NCI-H128 (cell line): ENCODE data around the gene DCAF15.

Experiments used
- DNase-seq: peaks from one replicate; lab custom pipeline; 2025; ENCODE audit not compliant: unreplicated experiment; lab: John Stamatoyannopoulos, UW

DCAF15 gene

GRCh38 chr19:13929956-13930355 is 22.4 kb upstream of the DCAF15 start:
- DNase-seq: no peak

DNA sequence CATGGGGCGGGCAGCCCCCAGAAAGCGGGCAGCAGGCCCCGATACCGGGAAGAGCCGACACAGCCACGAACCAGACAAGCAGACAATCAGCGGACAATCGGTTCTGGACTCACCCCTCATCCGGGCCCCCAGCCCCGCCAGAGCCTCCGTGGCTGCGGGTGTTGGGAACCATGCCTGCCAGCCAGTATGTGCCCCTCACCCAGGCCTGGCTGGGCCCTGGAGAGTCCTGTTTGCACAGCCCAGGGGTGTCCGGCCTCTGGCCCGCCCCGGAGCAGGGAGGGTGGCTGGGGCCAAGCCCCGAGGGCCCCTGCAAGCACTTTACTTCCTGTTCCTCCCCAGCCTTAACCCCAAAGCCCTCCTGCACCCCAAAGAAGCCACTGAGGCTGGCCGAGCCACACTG is 21.9 kb upstream of the DCAF15 start:
- no peak for DNase-seq

DNA sequence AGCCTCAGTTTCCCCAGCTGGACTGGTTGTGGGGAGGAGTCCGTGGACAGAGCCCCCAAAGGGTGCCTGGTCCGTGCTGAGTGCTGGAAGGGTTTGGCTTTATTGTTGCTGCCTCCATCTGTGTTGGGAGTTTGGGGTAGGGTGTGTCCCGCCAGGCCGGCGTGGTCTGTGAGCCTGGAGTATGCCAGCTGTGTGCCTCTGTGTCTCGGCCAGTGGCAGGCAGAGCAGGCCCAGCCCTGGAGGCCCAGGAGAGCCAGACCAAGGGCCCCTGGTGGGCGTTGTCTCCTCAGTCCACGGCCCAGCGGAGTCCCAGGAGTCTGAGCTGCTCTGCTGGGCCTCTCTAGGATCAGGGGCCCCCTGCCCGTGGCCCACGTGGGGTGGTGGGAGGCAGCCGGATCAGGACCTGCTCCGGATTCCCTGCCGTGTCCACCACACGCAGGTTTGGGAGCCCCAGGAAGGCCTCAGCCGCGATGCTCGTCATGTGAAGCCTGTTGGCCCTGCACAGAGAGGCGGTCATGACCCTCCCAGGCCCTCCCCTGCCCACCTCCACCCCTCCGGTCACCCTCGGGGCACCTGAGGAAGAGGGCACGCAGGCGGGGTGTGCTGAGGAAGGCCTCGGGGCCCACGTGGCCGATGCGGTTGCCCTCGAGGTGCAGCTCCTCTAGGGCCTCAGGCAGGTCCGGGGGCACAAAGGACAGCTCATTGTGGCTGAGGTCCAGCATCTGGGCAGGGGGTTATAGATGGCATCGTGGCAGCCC is 20.7 kb upstream of the DCAF15 start:
- DNase-seq: no peak

DNA sequence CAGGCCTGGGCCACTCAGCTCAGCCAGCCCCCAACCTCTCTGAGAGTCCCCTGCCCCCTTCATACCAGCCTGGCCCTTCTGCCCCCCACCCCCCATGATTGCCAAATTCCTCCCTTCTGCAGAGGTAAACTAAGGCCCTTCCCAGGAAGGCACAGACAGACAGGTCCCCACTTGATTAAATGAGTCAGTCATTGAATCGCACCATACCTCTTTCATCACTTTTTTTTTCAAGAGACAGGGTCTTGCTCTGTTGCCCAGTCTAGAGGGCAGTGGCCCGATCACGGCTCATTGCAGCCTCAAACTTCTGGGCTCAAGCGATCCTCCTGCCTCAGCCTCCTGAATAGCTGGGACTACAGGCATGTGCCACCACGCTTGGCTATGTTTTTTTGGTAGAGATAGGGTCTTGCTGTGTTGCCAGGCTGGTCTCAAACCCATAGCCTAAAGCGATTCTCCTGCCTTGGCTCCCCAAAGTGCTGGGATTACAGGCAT is 20.1 kb upstream of the DCAF15 start:
- DNase-seq: no peak

DNA sequence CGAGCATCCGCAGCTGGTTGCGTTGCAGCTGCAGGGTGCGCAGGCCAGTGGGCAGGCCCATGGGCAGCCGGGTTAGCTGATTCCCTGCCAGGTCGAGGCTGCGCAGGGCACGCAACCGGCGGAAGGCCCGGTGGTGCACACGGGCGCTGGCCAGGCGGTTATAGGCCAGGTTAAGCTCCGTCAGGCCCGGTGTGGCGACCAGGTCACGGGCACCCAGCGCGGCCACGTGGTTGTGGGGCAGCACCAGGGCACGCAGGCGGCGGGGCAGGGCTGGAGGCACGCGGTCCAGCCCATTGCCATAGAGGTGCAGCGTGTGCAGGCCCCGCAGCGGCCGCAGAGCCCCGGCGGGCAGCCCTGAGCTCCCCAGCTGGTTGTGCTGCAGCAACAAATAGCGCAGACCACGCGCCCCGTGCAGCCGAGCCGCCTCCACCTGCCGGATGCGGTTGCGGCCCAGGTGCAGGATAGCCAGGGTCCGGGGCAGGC is 19.4 kb upstream of the DCAF15 start:
- no peak for DNase-seq

GRCh38 chr19:13934785-13935109 is 17.6 kb upstream of the DCAF15 start:
- no peak for DNase-seq

DNA sequence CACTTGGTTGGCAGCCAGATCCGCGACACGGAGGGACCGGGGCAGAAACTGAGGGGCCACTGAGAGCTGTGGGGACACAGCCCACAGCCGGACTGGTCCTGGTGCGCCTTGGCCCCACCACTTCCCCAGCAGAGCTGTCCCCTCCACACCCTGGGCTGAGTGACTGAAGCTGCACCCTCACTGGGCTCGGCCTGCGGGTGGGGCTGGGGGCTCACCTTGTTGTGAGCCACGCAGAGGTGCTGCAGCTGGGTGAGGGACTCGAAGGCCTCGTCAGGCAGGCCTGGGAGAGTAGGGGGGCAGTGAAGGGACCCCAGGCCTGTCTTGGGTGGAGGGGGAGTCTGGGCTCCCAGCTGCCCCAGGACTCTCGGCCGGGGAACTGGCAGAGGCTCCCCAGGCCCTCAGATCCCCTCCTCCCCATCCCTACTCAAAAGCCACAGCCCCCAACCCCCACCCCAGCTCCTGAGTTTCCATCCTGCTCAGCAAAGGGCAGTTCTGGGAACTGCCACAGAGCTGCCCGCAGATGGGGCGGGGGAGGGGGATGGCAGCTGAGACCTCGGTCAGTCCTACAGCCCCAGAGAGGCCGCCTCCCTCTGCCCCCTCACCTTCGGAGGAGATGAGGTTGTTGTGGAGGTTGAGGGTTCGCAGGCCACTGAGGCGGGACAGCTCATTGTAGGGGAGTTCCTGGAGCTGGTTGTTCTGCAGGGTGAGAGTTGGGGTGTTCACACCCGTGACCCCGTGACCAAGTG is 16.4 kb upstream of the DCAF15 start:
- no peak for DNase-seq

GRCh38 chr19:13937479-13938300 is 14.6 kb upstream of the DCAF15 start:
- no peak for DNase-seq

DNA sequence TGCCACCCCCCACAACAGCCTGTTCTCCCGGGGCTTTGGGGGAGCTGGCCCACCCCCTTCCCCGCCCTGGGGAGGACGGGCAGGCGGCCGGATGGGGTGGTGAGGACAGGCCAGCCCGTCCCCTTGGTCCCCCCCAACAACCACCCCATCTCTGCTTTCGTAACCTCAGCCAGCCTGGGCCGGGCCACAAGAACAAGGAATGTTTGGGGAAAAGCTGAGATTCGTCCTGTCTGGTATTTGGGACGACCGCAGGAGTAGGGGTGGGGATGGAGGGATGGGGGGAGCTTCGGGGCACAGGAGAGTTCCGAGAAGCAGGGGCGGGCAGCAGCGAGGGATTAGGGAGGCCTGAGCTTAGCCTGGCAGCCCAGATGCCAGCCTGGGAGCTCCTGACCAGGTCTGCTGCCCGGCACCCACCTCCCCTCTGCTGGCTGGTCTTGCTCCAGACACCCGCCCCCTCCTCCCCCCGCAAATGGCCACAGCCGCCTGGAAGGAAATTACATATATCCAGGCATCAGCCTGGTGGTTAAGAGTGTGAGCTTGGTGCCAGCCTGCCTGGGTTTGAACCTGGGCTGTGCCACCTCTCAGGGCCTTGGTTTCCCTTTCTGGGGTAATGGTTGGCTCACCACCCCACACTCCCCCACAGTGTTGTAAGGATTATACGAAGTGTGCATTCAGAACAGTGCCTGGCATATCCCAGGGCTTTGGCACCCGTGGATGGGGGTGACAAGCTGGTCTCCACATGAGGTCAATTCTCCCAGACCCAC is 13.8 kb upstream of the DCAF15 start, which contains the start of gene PODNL1:
Gene PODNL1, minus strand, starts transcription at position 117 of the 764 bp plus-strand sequence. CDS start 236 bp downstream, outside the sequence.
- DNase-seq: no peak

GRCh38 chr19:13942023-13942684 is 10.2 kb upstream of the DCAF15 start:
- no peak for DNase-seq

DNA sequence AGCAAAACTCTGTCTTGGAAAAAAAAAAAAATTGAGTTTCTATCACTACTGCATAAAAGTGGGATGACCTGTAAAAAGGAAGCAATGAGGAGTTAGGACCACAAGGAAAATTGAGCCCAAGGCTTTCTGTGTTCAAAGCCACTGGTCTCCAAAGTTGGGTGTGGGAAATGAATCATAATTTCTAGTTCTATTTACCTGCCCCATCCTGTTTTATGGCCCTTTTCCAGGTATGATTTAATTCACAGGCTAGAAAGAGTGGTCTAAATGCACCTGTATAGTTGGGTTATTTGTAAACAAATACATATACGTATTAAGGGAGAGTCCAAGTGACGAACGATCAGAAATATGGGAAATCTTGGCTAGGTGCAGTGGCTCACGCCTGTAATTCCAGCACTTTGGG is 5.9 kb upstream of the DCAF15 start:
- no peak for DNase-seq

DNA sequence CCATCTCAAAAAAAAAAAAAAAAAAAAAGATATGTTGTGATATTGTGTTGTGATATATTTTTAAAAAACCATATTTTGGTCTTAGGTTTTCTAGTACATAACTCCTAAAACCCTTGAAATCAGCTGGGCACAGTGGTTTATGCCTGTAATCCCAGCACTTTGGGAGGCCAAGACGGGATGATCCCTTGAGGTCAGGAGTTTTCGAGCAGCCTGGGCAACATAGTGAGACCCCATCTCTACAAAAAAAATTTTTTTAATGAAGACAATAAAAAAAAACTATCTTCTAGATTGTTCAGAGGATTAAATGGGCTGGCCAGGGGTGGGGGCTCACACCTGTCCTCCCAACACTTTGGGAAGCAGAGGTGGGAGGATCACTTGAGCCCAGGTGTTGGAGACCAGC is 1.3 kb upstream of the DCAF15 start:
- DNase-seq: no peak

GRCh38 chr19:13951799-13952153 is 533 bp upstream of the DCAF15 start:
- no peak for DNase-seq

GRCh38 chr19:13952931-13953531 is 722 bp downstream of the DCAF15 start:
- DNase-seq: no peak

DNA sequence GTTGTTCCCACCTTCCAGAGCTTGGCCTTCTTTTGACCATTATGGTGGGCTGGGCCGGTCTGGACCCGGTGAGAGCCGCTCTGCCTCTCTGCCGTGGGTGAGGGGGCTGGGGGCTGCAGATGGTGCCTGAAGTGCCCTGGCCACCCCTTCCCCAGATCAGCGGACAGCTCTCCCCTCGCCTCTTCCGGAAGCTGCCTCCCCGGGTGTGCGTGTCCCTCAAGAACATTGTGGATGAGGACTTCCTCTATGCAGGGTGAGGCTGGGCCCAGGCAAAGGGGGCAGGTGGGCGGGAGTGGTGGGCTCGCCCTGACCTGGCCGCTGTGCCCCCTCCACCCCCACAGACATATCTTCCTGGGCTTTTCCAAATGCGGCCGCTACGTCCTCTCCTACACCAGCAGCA is 1.9 kb downstream of the DCAF15 start:
- no peak for DNase-seq

DNA sequence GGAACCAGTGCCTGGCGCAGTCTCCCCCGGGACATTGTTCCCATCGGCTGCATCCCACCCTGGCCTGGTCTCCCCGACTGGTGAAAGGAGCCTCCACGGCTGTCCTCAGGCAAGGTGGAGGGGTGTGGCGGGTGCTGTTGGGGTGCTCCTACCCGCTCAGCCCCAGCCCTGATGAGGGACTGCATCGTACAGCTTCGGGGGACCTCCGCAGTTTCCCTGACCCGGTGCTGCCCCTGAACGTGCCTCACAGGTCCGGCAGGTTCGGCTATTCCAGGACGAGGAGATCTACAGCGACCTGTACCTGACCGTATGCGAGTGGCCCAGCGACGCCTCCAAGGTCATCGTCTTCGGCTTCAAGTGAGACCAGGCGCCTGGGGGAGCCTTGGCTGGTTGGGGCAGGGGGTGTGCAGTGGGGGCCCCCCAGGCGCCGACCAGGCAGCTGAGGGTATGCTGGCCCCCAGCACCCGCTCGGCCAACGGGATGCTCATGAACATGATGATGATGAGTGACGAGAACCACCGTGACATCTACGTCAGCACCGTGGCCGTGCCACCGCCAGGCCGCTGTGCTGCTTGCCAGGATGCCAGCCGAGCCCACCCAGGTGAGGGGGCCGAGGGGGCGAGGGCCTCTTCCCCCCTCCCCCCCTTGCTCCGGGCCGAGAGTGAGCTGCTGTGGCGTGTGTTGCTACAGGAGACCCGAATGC is 3.5 kb downstream of the DCAF15 start:
- no peak for DNase-seq

GRCh38 chr19:13956365-13956744 is 4.0 kb downstream of the DCAF15 start:
- DNase-seq: no peak

DNA sequence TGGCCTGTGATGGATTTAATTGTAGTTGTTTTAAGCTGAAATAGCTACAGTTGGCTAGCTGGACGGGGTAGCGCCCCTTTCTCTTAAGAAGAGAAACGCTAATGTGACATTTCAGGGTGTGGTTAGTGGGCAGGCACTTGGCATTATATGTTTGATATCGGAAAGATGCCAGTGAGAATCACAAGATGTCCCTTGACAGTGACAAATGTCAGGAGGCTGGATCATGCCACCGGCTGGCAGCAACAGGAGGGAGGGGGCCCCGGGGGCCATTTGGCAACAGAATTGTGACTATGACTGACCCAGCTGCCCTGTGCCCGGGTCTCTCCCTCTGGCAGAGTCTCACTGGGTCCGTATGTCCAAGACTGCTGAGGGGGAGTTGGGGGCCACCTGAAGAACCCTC is 4.7 kb downstream of the DCAF15 start:
- DNase-seq: no peak

- no peak for DNase-seq
Observed at GRCh38 chr19:13958043-13958442, 5.7 kb downstream of the DCAF15 start.
